ENCODE data around the gene RIMKLB. TPM values are rescaled to one million over a fixed set of nuclear protein-coding genes. Genes with fewer than 3 reads are reported as not detected.

The RIMKLB gene
- polyA plus RNA-seq, 2 of the 4 experiments (the other 2 are of a cell fraction) = 21.0 to 43.8 TPM

GRCh38 chr12:8722286-8722800, 24.6 kb downstream of the RIMKLB start:
- TF ChIP-seq E2F6 (IDR thresholded peaks at IDR 0.05; ENCODE audit: borderline replicate concordance, low read depth) (no peak), ZFP36 (IDR thresholded peaks at IDR 0.05; ENCODE audit: borderline replicate concordance, partially characterized antibody) (no peak), RNF2 (IDR thresholded peaks at IDR 0.05; ENCODE audit: borderline replicate concordance, low read depth) (no peak), KDM5A (IDR thresholded peaks at IDR 0.05) (no peak), ESRRA (IDR thresholded peaks at IDR 0.05; ENCODE audit: borderline replicate concordance, low read length) (no peak), CHD4 (IDR thresholded peaks at IDR 0.05; ENCODE audit: borderline replicate concordance) (no peak), CHD2 (IDR thresholded peaks at IDR 0.05; ENCODE audit: low read length, partially characterized antibody) (no peak), REST (IDR thresholded peaks at IDR 0.05) (no peak), PBX3 (IDR thresholded peaks at IDR 0.05) (no peak), MAZ (IDR thresholded peaks at IDR 0.05; ENCODE audit: borderline replicate concordance, low read depth, low read length) (no peak), ATOH8 (CRISPR knock-in tag; IDR thresholded peaks at IDR 0.05; ENCODE audit: low read depth) (no peak), FOSB (CRISPR knock-in tag; IDR thresholded peaks at IDR 0.05) (no peak), HEYL (CRISPR knock-in tag; IDR thresholded peaks at IDR 0.05) (no peak), EHMT2 (IDR thresholded peaks at IDR 0.05; ENCODE audit: low read depth) (no peak)
- H3K4me2 ChIP-seq = no peak overlapping the region
- DNase-seq (ENCODE audit: low read depth in 1 of 2, low spot score in 1 of 2) = no peak
- WGBS (ENCODE audit: missing lambda C conversion rate) = 97% methylated on average over 3 of the region's 3 CpGs
- CTCF ChIA-PET = interaction anchor here (0.6 kb wide), 1 partner anchor 193 kb away, joined by 3 read pairs; no protein-coding TSS in a partner anchor
- H3K9me3 ChIP-seq = no peaks in the 10 kb centered on the region
- no peaks in the 10 kb centered on the region for H3K4me1 ChIP-seq
- H3K27ac ChIP-seq = no peak overlapping the region
- POLR2A ChIA-PET = no interaction called here
- H3K4me3 ChIP-seq = no peak overlapping the region
- FAIRE-seq = no peak
- no peak for ATAC-seq

- POLR2A ChIA-PET = no interaction called here
- CTCF ChIA-PET = interaction anchor here (0.6 to 1.1 kb wide), 2 partner anchors 22 to 33 kb away, joined by 3 read pairs; no protein-coding TSS in a partner anchor
Observed at GRCh38 chr12:8734873-8735381, 37.1 kb downstream of the RIMKLB start.

More at GRCh38 chr12:8734873-8735381, 37.1 kb downstream of the RIMKLB start:
- H3K27ac ChIP-seq = no peak overlapping the region
- ATAC-seq (no peak), FAIRE-seq (no peak), DNase-seq (ENCODE audit: low read depth in 1 of 2, low spot score in 1 of 2) (no peak)
- 84% methylated on average over 3 of the region's 3 CpGs for WGBS (ENCODE audit: missing lambda C conversion rate)
- no peaks in the 10 kb centered on the region for H3K9me3 ChIP-seq
- H3K4me1 ChIP-seq = peaks cover 9% of the 10 kb centered on the region; the same call in 1 of the 3 replicates
- no peak for TF ChIP-seq SMC3 (IDR thresholded peaks at IDR 0.05)
- no peak for TF ChIP-seq PHF8 (IDR thresholded peaks at IDR 0.05; ENCODE audit: borderline replicate concordance, low read depth)
- no peak for TF ChIP-seq REST (IDR thresholded peaks at IDR 0.05)
- TF ChIP-seq ZNF302 (CRISPR knock-in tag; IDR thresholded peaks at IDR 0.05) = no peak
- no peak for TF ChIP-seq NPAS2 (CRISPR knock-in tag; IDR thresholded peaks at IDR 0.05; ENCODE audit: borderline replicate concordance)
- TF ChIP-seq EHMT2 (IDR thresholded peaks at IDR 0.05; ENCODE audit: low read depth) = no peak
- H3K4me2 ChIP-seq = no peak overlapping the region
- H3K4me3 ChIP-seq = no peak overlapping the region

All from A549 (cell line).